H1 (cell line): ENCODE results near the gene IQGAP1. TPM values are rescaled to one million over a fixed set of nuclear protein-coding genes. Genes with fewer than 3 reads are reported as not detected.

Experiments
- CTCF ChIA-PET: fragments of 300-600 bp; sonication (Branson Sonifier 250); formaldehyde crosslinking; loops from one replicate; lab custom pipeline; 2021; ENCODE audit not compliant: partially characterized antibody; lab: Charles Lee
- POLR2A ChIA-PET: fragments of 300-600 bp; sonication (Branson Sonifier 250); formaldehyde crosslinking; loops from one replicate; lab custom pipeline; 2021; ENCODE audit warnings: inconsistent platforms; ENCODE audit not compliant: partially characterized antibody; lab: Charles Lee
- DNase-seq, 2 experiments: peaks; one replicate each; pipeline versions ENCODE4 v3.0.0 to v3.0.0-alpha.2; 2010 to 2022; ENCODE audit warnings: low spot score in 2 of 2, low read depth in 1 of 2, mixed read lengths in 1 of 2
- FAIRE-seq: peaks from 2 replicates; lab custom pipeline; 2011; peaks lifted over from hg19 to GRCh38; lab: Jason Lieb, UNC
- H2AFZ ChIP-seq: 2 replicates; pipeline ENCODE4 v1.8.1; 2012; ENCODE audit warnings: low read length, inconsistent platforms
- H2AK5ac ChIP-seq: 2 replicates; pipeline ENCODE4 v1.6.1; 2013; ENCODE audit warnings: low read depth, low read length
- H2BK120ac ChIP-seq: replicated peaks from 2 replicates; pipeline ENCODE3; 2013; ENCODE audit warnings: low read depth, low read length, inconsistent platforms
- H2BK12ac ChIP-seq: 2 replicates; pipeline ENCODE4 v1.6.1; 2013; ENCODE audit warnings: low read depth, low read length
- H2BK15ac ChIP-seq: 2 replicates; pipeline ENCODE4 v1.6.1; 2013; ENCODE audit warnings: low read length
- H2BK20ac ChIP-seq: 2 replicates; pipeline ENCODE4 v1.6.1; 2013; ENCODE audit warnings: low read length
- H2BK5ac ChIP-seq: 2 replicates; pipeline ENCODE4 v1.6.1; 2013; ENCODE audit warnings: low read depth, low read length
- H3K14ac ChIP-seq: 2 replicates; pipeline ENCODE4 v1.6.1; 2013; ENCODE audit warnings: inconsistent platforms; ENCODE audit not compliant: insufficient read length
- H3K18ac ChIP-seq: 2 replicates; pipeline ENCODE4 v1.6.1; 2013; ENCODE audit warnings: low read length; ENCODE audit errors: extremely low read depth
- H3K23ac ChIP-seq: 2 replicates; pipeline ENCODE4 v1.6.1; 2013; ENCODE audit warnings: inconsistent platforms; ENCODE audit not compliant: insufficient read length
- H3K23me2 ChIP-seq: 2 replicates; pipeline ENCODE4 v1.6.1; 2013; ENCODE audit warnings: low read depth, low read length
- H3K27ac ChIP-seq: 2 replicates; pipeline ENCODE4 v1.6.1; 2011; ENCODE audit warnings: low read depth, low read length, inconsistent platforms
- H3K27me3 ChIP-seq, 4 experiments: replicated peaks in 1 of 4; 1 replicate in 1 of 4; 2 replicates in 3 of 4; pipeline versions ENCODE4 v1.6.1 to v1.8.1; 2011 to 2013; ENCODE audit warnings: low read length in 3 of 4, mild to moderate bottlenecking in 3 of 4, inconsistent platforms in 2 of 4, mixed read lengths in 2 of 4, moderate library complexity in 1 of 4; ENCODE audit not compliant: control insufficient read depth in 3 of 4, insufficient read depth in 3 of 4; ENCODE audit errors: extremely low read depth in 1 of 4
- H3K36me3 ChIP-seq, 4 experiments: 2 replicates each; pipeline versions ENCODE4 v1.6.1 to v1.8.1; 2011 to 2013; ENCODE audit warnings: mild to moderate bottlenecking in 4 of 4, low read length in 3 of 4, moderate library complexity in 2 of 4, control low read depth in 1 of 4, inconsistent platforms in 1 of 4; ENCODE audit not compliant: insufficient read depth in 4 of 4, control insufficient read depth in 2 of 4
- H3K4ac ChIP-seq: replicated peaks from 2 replicates; pipeline ENCODE3; 2013; ENCODE audit warnings: low read length, low read depth, mixed read lengths, inconsistent platforms; ENCODE audit not compliant: insufficient read length
- H3K4me1 ChIP-seq, 4 experiments: replicated peaks in 1 of 4; 1 replicate in 1 of 4; 2 replicates in 3 of 4; pipeline versions ENCODE4 v1.6.1 to v1.8.1; 2011 to 2013; ENCODE audit warnings: low read length in 3 of 4, inconsistent platforms in 2 of 4, mixed read lengths in 1 of 4; ENCODE audit not compliant: insufficient read depth in 4 of 4, control insufficient read depth in 3 of 4
- H3K4me2 ChIP-seq, 2 experiments: 2 replicates each; pipeline versions ENCODE4 v1.6.1 to v1.8.1; 2011 to 2013; ENCODE audit warnings: low read depth in 2 of 2, low read length in 2 of 2, control low read depth in 1 of 2, inconsistent platforms in 1 of 2, mild to moderate bottlenecking in 1 of 2; ENCODE audit not compliant: insufficient read depth in 1 of 2
- H3K4me3 ChIP-seq, 4 experiments: fragments of 200-600, 300-600 bp in 1 of 4; sonication (generic), shearing (Covaris generic), sonication (Bioruptor Twin) in 1 of 4; 2 replicates each; pipeline versions ENCODE4 v1.5.1 to v1.8.1; 2011 to 2016; ENCODE audit warnings: low read length in 4 of 4, low read depth in 3 of 4, control low read depth in 2 of 4, inconsistent platforms in 2 of 4, mild to moderate bottlenecking in 2 of 4, mixed read lengths in 1 of 4, moderate library complexity in 1 of 4; ENCODE audit not compliant: insufficient read depth in 2 of 4; ENCODE audit errors: extremely low read depth in 1 of 4
- H3K56ac ChIP-seq: replicated peaks from 2 replicates; pipeline ENCODE3; 2013; ENCODE audit warnings: low read depth, mild to moderate bottlenecking, mixed read lengths, low read length, inconsistent platforms; ENCODE audit not compliant: insufficient read length
- H3K79me1 ChIP-seq: 2 replicates; pipeline ENCODE4 v1.6.1; 2013; ENCODE audit warnings: low read depth, low read length, control low read depth
- H3K79me2 ChIP-seq, 2 experiments: 2 replicates each; pipeline versions ENCODE4 v1.6.1 to v1.8.1; 2012 to 2013; ENCODE audit warnings: low read length in 2 of 2, mild to moderate bottlenecking in 2 of 2, inconsistent platforms in 1 of 2; ENCODE audit not compliant: insufficient read depth in 2 of 2, control insufficient read depth in 1 of 2
- H3K9ac ChIP-seq, 4 experiments: replicated peaks in 1 of 4; 1 replicate in 1 of 4; 2 replicates in 3 of 4; pipeline versions ENCODE4 v1.6.1 to v1.8.1; 2011 to 2013; ENCODE audit warnings: low read depth in 3 of 4, low read length in 3 of 4, control low read depth in 2 of 4, mild to moderate bottlenecking in 2 of 4, moderate library complexity in 2 of 4, inconsistent platforms in 1 of 4; ENCODE audit errors: extremely low read depth in 1 of 4
- H3K9me3 ChIP-seq, 2 experiments: 2 replicates each; pipeline versions ENCODE4 v1.6.1 to v1.8.1; 2012 to 2013; ENCODE audit warnings: mild to moderate bottlenecking in 2 of 2, moderate library complexity in 2 of 2, control low read depth in 1 of 2, inconsistent platforms in 1 of 2, low read depth in 1 of 2, low read length in 1 of 2, mixed read lengths in 1 of 2; ENCODE audit not compliant: insufficient read depth in 2 of 2
- H4K20me1 ChIP-seq, 2 experiments: replicated peaks in 1 of 2; 2 replicates each; pipeline versions ENCODE3 to v1.8.1; 2011 to 2013; ENCODE audit warnings: inconsistent platforms in 2 of 2, low read length in 2 of 2, mild to moderate bottlenecking in 1 of 2; ENCODE audit not compliant: insufficient read depth in 2 of 2, control insufficient read depth in 1 of 2
- H4K5ac ChIP-seq: 2 replicates; pipeline ENCODE4 v1.6.1; 2013; ENCODE audit warnings: low read length, low read depth, mixed read lengths, inconsistent platforms; ENCODE audit not compliant: insufficient read length
- H4K8ac ChIP-seq: 2 replicates; pipeline ENCODE4 v1.8.0; 2013; ENCODE audit warnings: mild to moderate bottlenecking, moderate library complexity, low read length, inconsistent platforms; ENCODE audit not compliant: insufficient read depth; ENCODE audit errors: extremely low read depth
- H4K91ac ChIP-seq: replicated peaks from 2 replicates; pipeline ENCODE3; 2013; ENCODE audit warnings: low read length, mixed read lengths, inconsistent platforms; ENCODE audit not compliant: insufficient read length
- ATF3 ChIP-seq: IDR thresholded peaks from 2 replicates; pipeline ENCODE4 v1.6.1; 2011; ENCODE audit warnings: low read depth, mild to moderate bottlenecking, low read length; ENCODE audit not compliant: insufficient read depth
- BACH1 ChIP-seq: IDR thresholded peaks from 2 replicates; pipeline ENCODE4 v1.6.1; 2012; ENCODE audit warnings: low read length, improper control_type of control experiment
- CEBPB ChIP-seq: IDR thresholded peaks from 2 replicates; pipeline ENCODE4 v1.6.1; 2012; ENCODE audit warnings: low read depth, low read length
- CTCF ChIP-seq, 3 experiments: IDR thresholded peaks; 1 replicate in 2 of 3; 2 replicates in 1 of 3; pipeline versions ENCODE4 v1.5.1 to v1.6.1; 2011; ENCODE audit warnings: low read length in 3 of 3, mild to moderate bottlenecking in 3 of 3, inconsistent platforms in 2 of 3, low read depth in 1 of 3, moderate library complexity in 1 of 3; ENCODE audit not compliant: insufficient read depth in 1 of 3; ENCODE audit errors: control extremely low read depth in 1 of 3
- JUND ChIP-seq: IDR thresholded peaks from 2 replicates; pipeline ENCODE4 v1.6.1; 2011; ENCODE audit warnings: mild to moderate bottlenecking, improper control_type of control experiment, low read length
- MAX ChIP-seq: IDR thresholded peaks from 2 replicates; pipeline ENCODE4 v1.6.1; 2012; ENCODE audit warnings: inconsistent platforms
- NANOG ChIP-seq: IDR thresholded peaks from 2 replicates; pipeline ENCODE4 v1.6.1; 2011; ENCODE audit warnings: low read length, low read depth, mild to moderate bottlenecking, inconsistent platforms; ENCODE audit not compliant: insufficient read depth, poor library complexity, severe bottlenecking
- SIRT6 ChIP-seq: IDR thresholded peaks from one replicate; pipeline ENCODE4 v1.7.1; 2012; ENCODE audit warnings: low read length, inconsistent platforms
- SUZ12 ChIP-seq: fragments of 200-600 bp; sonication (generic); IDR thresholded peaks from 2 replicates; pipeline ENCODE4 v1.6.1; 2012; ENCODE audit warnings: mild to moderate bottlenecking, inconsistent platforms, low read length, moderate library complexity, mixed read lengths
- WGBS, 2 experiments: shearing (Covaris generic) in 1 of 2; methylation state at CpG; one replicate each; pipeline versions ENCODE4 v1.1.6 to v1.1.7; 2013 to 2015; ENCODE audit warnings: low lambda C conversion rate in 2 of 2, mixed read lengths in 2 of 2, inconsistent platforms in 1 of 2, low coverage in 1 of 2, missing lambda C conversion rate in 1 of 2; ENCODE audit not compliant: insufficient replicate concordance in 2 of 2, insufficient coverage in 1 of 2, insufficient read length in 1 of 2; ENCODE audit errors: extremely low coverage in 1 of 2, missing lambda C conversion rate in 1 of 2; 5-methylcytosine and 5-hydroxymethylcytosine counted together
- polyA plus RNA-seq, 7 experiments: library from polyadenylated mRNA; depleted of rRNA in 3 of 7; stranded (reverse) in 5 of 7; unstranded in 2 of 7; fragments of >200 nt in 5 of 7; fragments of 200-250 nt in 2 of 7; gene quantifications; 1 replicate in 5 of 7; 2 replicates in 1 of 7; 4 replicates in 1 of 7; pipeline versions ENCODE4 v1.2.1 to v1.2.3, GENCODE V29; 2011 to 2013; ENCODE audit warnings: missing spikeins in 2 of 7, mixed read lengths in 2 of 7
- total RNA-seq: library from RNA; stranded (reverse); fragmentation: NEBNext Ultra II Directional; extraction: Animal tissue kit (Norgen Biotek cat#: 25700); gene quantifications from 2 replicates; pipeline ENCODE4 v1.2.1, GENCODE V29; 2021

IQGAP1 gene
- total and polyA plus RNA-seq, 2 of the 8 experiments (the other 6 are each of a cell fraction or from before 2014, with no cell fraction given): 56.0 to 138 TPM

GRCh38 chr15:90389513-90389912 lies 1.5 kb downstream of the IQGAP1 start:
- H3K23me2 ChIP-seq: peaks cover 2% of the 10 kb centered on the region; the same call in 1 of the 2 replicates
- peak overlapping the region in 2 of 4 experiments; percentile 55 to 82; a peak in 3 of 8 replicates for H3K4me3 ChIP-seq
- ChIA-PET CTCF (interaction anchor here (0.6 to 2.0 kb wide), 3 partner anchors 10 to 90 kb away, joined by 4 to 8 read pairs (median 4); no protein-coding TSS in a partner anchor), POLR2A (interaction anchor here (2.1 to 2.4 kb wide), 3 partner anchors 9 to 23 kb away, joined by 8 to 15 read pairs (median 10); no protein-coding TSS in a partner anchor)
- H3K23ac ChIP-seq: no peak overlapping the region
- H3K36me3 ChIP-seq: peaks cover 0 to 6% (median 0%) of the 10 kb centered on the region in 4 experiments; a peak in 1 of 8 replicates
- H4K8ac ChIP-seq: no peak overlapping the region
- no peak overlapping the region for H4K5ac ChIP-seq
- H2BK120ac ChIP-seq: no peak overlapping the region
- H2AFZ ChIP-seq: no peak overlapping the region
- no peak overlapping the region for H4K91ac ChIP-seq
- DNase-seq: no peak
- H4K20me1 ChIP-seq: no peaks in the 10 kb centered on the region
- H3K79me1 ChIP-seq: no peaks in the 10 kb centered on the region; the same call in 1 of the 2 replicates
- H3K4me2 ChIP-seq: peak overlapping the region; percentile 72 to 90
- H2BK15ac ChIP-seq: no peak overlapping the region
- peaks cover 10 to 27% (median 20%) of the 10 kb centered on the region in 4 experiments for H3K4me1 ChIP-seq
- H3K27me3 ChIP-seq: no peaks in the 10 kb centered on the region
- FAIRE-seq: no peak
- H2BK12ac ChIP-seq: peak overlapping the region; percentile 39; the same call in 1 of the 2 replicates
- H3K9ac ChIP-seq: no peak overlapping the region; a peak in 2 of 7 replicates
- H2BK20ac ChIP-seq: no peak overlapping the region
- no peak overlapping the region for H3K56ac ChIP-seq
- H3K27ac ChIP-seq: no peak overlapping the region
- no peaks in the 10 kb centered on the region for H3K9me3 ChIP-seq
- no peak overlapping the region for H3K4ac ChIP-seq
- peaks cover 5 to 46% of the 10 kb centered on the region in 2 experiments; a peak in 3 of 4 replicates for H3K79me2 ChIP-seq
- no peak overlapping the region for H2AK5ac ChIP-seq
- H3K18ac ChIP-seq: no peak overlapping the region; the same call in 1 of the 2 replicates
- 0 out of 2 replicates have a peak overlapping the region, but pooled peaks have one; percentile 12 for H2BK5ac ChIP-seq
- 80% methylated on average over 5 of the region's 6 CpGs; no CpG with 5 or more reads in 1 of the 2 experiments for WGBS, 2 experiments
- no peak overlapping the region for H3K14ac ChIP-seq
- no peak for TF ChIP-seq CTCF (IDR thresholded peaks at IDR 0.05; ENCODE audit: control extremely low read depth in 1 of 3, insufficient read depth in 1 of 3, low read depth in 1 of 3, low read length in 3 of 3)
- no peak for TF ChIP-seq SIRT6
- no peak for TF ChIP-seq SUZ12
- TF ChIP-seq BACH1: no peak
- TF ChIP-seq ATF3: no peak
- no peak for TF ChIP-seq MAX
- no peak for TF ChIP-seq NANOG
- TF ChIP-seq CEBPB: no peak
- TF ChIP-seq JUND: no peak
